Mammary epithelial cell (primary cell): ENCODE data around the gene TMC3.

Experiments used
- CTCF ChIP-seq, 2 donors: IDR thresholded peaks in 1 of 2; conservative IDR thresholded peaks in 1 of 2; 2 replicates each; pipeline ENCODE4 v1.5.1; 2011 to 2012; ENCODE audit warnings: inconsistent platforms in 2 of 2, low read length in 2 of 2, mild to moderate bottlenecking in 2 of 2, control low read depth in 1 of 2, low read depth in 1 of 2; ENCODE audit not compliant: insufficient read depth in 1 of 2; ENCODE audit errors: extremely low read depth in 1 of 2
- EZH2 ChIP-seq: IDR thresholded peaks from 2 replicates; pipeline ENCODE4 v1.6.1; 2012; ENCODE audit warnings: low read length, inconsistent platforms, borderline replicate concordance

DNA sequence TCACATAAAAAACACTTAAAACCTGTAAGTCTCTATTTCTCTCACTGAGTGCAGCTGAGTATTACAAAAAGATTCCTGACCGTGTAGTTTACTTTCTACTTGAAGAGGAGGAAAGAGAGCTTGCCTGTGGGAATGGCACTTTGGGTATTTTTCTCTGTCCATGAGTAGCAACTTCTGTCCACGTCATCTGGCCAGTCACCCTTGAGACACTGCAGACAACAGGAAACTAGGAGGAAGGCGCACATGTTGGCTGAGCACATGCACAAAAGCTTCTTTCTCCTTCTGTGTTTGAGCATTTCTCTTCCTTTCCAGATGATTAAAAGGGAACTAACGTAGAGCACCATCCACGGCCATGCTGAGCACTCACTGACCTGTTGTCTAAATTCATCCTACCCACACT is 69.8 kb downstream of the TMC3 start:
- TF ChIP-seq CTCF (conservative IDR thresholded peaks at IDR 0.05 in 1 of 2, IDR thresholded peaks at IDR 0.05 in 1 of 2; ENCODE audit: extremely low read depth in 1 of 2, insufficient read depth in 1 of 2, low read depth in 1 of 2, low read length in 2 of 2) (no peak), EZH2 (no peak)
